Stomach (tissue), 4 donors: ENCODE results near the gene CYSTM1.

ENCODE experiments used
- EP300 ChIP-seq: sonication (generic); formaldehyde crosslinking; IDR thresholded peaks from one replicate; pipeline ENCODE4 v1.6.1; 2017; ENCODE audit warnings: antibody characterized with exemption
- POLR2A ChIP-seq, 4 donors: fragments of 450-650 bp; IDR thresholded peaks; one replicate each; pipeline ENCODE4 v1.6.1; 2016; ENCODE audit warnings: antibody characterized with exemption in 4 of 4, control low read depth in 2 of 4, mild to moderate bottlenecking in 1 of 4, moderate library complexity in 1 of 4
- POLR2AphosphoS5 ChIP-seq, 3 donors: sonication (generic); formaldehyde crosslinking; IDR thresholded peaks; one replicate each; pipeline ENCODE4 v1.6.1; 2016; ENCODE audit warnings: antibody characterized with exemption in 3 of 3
- TF ChIP-seq, protein P1 (sequence below), 7 experiments: fragments of 450-650 bp in 4 of 7; fragments of 200-600 bp in 3 of 7; sonication (generic) in 3 of 7; IDR thresholded peaks; one replicate each; pipeline ENCODE4 v1.5.1; 2016 to 2019; ENCODE audit warnings: antibody characterized with exemption in 7 of 7, control low read depth in 2 of 7, mild to moderate bottlenecking in 1 of 7

DNA sequence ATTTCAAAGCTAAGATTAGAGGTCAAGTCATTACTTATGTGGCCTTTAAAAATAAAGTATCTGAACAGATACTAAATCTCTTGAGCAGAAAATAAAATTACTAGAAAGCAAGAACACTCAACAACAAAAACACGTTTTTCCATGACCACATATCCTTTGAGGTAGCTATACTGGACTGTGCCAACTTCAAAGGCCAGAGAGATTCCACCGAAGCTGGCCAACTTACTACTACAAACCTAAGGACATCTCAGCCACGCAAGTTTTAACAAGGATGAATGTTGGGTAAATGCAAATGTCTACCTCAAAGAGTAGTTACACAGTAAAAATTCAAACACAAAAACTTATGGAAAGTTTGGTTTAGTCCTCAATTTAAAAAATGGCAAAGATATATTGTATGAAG is 109.0 kb downstream of the CYSTM1 start:
- no peak for TF ChIP-seq POLR2AphosphoS5 (IDR thresholded peaks at IDR 0.05)
- TF ChIP-seq, protein P1, sequence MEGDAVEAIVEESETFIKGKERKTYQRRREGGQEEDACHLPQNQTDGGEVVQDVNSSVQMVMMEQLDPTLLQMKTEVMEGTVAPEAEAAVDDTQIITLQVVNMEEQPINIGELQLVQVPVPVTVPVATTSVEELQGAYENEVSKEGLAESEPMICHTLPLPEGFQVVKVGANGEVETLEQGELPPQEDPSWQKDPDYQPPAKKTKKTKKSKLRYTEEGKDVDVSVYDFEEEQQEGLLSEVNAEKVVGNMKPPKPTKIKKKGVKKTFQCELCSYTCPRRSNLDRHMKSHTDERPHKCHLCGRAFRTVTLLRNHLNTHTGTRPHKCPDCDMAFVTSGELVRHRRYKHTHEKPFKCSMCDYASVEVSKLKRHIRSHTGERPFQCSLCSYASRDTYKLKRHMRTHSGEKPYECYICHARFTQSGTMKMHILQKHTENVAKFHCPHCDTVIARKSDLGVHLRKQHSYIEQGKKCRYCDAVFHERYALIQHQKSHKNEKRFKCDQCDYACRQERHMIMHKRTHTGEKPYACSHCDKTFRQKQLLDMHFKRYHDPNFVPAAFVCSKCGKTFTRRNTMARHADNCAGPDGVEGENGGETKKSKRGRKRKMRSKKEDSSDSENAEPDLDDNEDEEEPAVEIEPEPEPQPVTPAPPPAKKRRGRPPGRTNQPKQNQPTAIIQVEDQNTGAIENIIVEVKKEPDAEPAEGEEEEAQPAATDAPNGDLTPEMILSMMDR (IDR thresholded peaks at IDR 0.05): no peak
- TF ChIP-seq EP300: no peak
- TF ChIP-seq POLR2A (IDR thresholded peaks at IDR 0.05): no peak
